B cell (primary cell): Measurements from ENCODE around the gene PGAM2.

ENCODE experiments used
- CTCF ChIP-seq: fragments of 200-600 bp; IDR thresholded peaks from one replicate; pipeline ENCODE4 v1.8.0; 2022; ENCODE audit warnings: antibody characterized with exemption, mild to moderate bottlenecking
- EZH2 ChIP-seq: IDR thresholded peaks from 2 replicates; pipeline ENCODE4 v1.6.1; 2012; ENCODE audit warnings: borderline replicate concordance, low read depth, mild to moderate bottlenecking, moderate library complexity, low read length; ENCODE audit not compliant: insufficient read depth, poor library complexity, severe bottlenecking

- TF ChIP-seq EZH2: no peak
- no peak for TF ChIP-seq CTCF
Observed at GRCh38 chr7:44073664-44074348, 8.4 kb upstream of the PGAM2 start.
